Right hindlimb (tissue), 1 donor: ENCODE measurements around the gene TTC21A.
"Not testable (repeated sequence)": the region's sequence is repeated elsewhere in the genome, so short reads cannot be mapped to it uniquely, and the experiment has no call there.

ENCODE experiments used
- DNase-seq: peaks from one replicate; pipeline ENCODE4 v3.0.0-alpha.2; 2018

Gene TTC21A

GRCh38 chr3:39107388-39108199 is at the start of gene TTC21A, which contains the start of gene GORASP1:
Gene TTC21A, plus strand, starts transcription at chr3:39107680. Its CDS starts 158 bp downstream, at chr3:39107838.
Gene GORASP1, minus strand, starts transcription at chr3:39107627. Its CDS starts 86 bp downstream, at chr3:39107541.
- DNase-seq: peak; percentile 92

DNA sequence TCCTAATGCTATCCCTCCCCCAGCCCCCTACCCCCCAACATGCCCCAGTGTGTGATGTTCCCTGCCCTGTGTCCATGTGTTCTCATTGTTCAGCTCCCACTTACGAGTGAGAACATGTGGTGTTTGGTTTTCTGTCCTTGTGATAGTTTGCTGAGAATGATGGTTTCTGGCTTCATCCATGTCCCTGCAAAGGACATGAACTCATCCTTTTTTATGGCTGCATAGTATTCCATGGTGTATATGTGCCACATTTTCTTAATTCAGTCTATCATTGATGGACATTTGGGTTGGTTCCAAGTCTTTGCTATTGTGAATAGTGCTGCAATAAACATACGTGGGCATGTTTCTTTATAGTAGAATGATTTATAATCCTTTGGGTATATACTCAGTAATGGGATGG is 46.3 kb upstream of the TTC21A start:
- DNase-seq: not testable (repeated sequence)

DNA sequence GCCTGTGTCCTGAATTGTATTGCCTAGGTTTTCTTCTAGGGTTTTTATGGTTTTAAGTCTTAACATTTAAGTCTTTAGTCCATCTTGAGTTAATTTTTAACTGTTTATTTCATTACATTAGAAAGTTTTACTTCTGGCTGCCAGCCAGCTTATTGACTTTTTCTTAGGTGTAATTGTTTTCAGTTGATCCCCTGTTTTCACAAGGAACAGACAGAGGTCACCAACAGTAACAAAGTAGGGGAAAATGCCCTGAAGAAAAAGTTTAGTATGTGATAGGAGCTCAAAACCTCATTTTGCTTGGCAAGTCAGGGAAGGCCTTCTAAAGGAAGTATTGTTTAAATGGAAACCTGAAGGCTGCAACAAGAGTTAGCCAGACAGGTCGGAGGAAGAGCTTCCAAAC is 45.3 kb upstream of the TTC21A start:
- no peak for DNase-seq

DNA sequence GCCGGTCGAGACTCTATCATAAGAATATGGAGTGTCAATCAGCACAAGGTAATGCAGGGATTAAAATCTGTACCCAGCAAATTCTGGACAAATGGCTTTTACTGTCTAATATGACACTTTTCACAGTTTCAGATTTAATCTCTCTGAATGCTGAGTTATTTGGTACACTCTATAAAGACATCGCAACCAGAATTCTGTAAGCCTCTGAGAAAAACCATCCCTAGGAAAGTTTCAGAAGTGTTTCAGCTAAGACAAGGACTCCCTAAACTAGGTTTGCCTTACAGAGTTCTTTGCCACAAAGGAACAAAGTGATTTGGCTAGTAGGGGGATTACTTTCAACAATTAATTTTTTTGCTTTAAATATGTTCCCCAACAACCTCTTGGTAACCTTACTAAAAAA is 44.3 kb upstream of the TTC21A start:
- no peak for DNase-seq

DNA sequence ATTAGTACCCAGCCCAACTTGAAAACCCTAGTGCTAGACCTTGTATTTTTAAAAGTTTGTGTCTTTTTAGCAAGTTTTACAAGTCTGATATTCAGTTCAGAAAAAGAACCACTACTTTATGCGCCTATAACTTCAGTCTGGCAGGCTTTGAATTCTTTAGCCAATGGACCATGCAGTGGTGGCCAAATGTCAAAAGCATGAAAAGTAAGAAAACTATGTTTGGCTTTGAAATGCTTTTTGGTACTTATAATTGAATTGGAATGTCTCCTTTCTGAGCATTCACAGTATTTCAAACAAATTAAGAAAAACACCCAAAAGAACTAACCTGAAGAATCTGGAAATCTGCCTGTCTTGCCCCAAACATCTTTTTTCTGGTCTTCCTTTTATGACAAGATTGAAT is 42.8 kb upstream of the TTC21A start:
- DNase-seq: no peak

DNA sequence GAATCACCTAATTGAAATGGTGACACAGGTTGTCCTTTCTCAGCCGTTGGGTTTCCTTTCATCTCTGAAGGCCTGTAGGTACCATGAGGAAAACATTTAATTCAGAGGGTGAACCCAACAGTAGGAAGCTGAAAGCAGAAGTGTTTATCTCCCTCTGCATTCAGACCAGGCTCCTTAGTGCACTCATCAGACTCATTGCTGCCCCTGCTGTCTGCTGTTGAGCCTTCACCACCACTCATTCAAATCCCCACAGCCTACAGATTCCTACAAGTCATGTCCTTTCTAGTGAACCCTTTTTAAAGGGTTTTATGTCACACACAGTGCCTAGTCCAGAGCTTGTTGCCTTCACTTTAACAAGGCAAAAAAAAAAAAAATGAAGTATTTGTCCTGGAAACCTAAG is 42.3 kb upstream of the TTC21A start:
- DNase-seq: no peak

DNA sequence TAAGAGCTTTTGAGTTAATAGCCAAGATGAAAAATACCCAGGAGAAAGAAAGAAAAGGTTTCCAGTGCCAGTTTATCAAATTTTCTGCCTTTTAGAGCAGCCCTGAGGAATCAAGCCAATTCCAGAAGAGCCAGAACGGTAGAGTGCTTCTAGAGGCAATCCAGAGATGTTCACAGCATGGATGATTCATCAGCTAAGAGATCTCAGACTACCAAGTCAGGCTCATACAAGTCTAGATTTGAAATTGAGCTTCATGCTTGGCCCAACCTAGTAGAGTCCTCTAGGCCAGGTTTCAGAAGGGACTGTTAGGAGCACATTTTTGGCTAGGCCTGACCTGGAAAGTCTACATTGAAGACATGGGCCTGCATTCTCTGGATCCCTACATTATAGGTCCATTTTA is 40.2 kb upstream of the TTC21A start:
- no peak for DNase-seq

GRCh38 chr3:39068556-39068955 is 38.9 kb upstream of the TTC21A start:
- DNase-seq: no peak

DNA sequence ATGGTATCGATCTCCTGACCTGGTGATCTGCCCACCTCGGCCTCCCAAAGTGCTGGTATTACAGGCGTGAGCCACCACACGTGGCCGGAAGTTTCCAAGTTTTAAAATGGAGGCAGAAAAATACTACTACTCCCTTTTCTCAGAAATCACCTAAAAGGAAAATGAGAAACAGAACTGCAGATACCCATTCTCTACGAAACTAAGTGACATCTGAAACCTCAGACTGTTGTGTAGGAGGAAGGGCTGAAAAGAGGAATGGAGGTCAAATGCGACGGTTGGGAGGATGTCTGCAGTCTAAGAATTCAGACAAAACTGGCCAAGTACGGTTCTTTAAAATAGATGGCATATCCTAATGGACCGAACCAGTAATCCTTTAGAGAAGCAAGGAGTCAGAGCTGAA is 31.6 kb upstream of the TTC21A start:
- DNase-seq: no peak

DNA sequence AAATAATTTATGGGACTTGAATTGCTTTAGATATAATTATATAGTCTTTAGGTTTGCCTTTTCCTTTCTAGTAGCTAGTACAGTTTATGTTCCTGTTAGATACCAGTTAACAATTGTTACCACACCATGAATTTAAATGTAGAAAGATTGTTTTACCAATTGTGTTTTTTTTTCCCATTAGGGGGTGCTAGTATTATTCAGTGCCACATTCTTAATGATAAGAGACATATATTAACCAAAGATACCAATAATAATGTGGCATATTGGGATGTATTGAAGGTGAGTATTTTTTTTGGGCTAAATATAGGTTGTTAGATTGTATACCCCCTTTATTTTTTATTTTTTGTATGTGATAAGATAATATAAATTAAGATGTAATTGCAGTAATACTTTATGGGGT is 27.9 kb upstream of the TTC21A start:
- no peak for DNase-seq

- DNase-seq: no peak
These were observed 27.5 kb upstream of the TTC21A start for GRCh38 chr3:39080026-39080425.

- DNase-seq: no peak
These were observed 24.7 kb upstream of the TTC21A start for GRCh38 chr3:39082666-39083313.

GRCh38 chr3:39086144-39086543 is 21.3 kb upstream of the TTC21A start:
- no peak for DNase-seq

- no peak for DNase-seq
These were observed 19.0 kb upstream of the TTC21A start for GRCh38 chr3:39088456-39088855.

GRCh38 chr3:39088889-39089288 is 18.6 kb upstream of the TTC21A start:
- DNase-seq: no peak

- DNase-seq: no peak
These were observed 16.6 kb upstream of the TTC21A start for GRCh38 chr3:39090922-39091321.

GRCh38 chr3:39094851-39095677 is 12.4 kb upstream of the TTC21A start:
- no peak for DNase-seq

DNA sequence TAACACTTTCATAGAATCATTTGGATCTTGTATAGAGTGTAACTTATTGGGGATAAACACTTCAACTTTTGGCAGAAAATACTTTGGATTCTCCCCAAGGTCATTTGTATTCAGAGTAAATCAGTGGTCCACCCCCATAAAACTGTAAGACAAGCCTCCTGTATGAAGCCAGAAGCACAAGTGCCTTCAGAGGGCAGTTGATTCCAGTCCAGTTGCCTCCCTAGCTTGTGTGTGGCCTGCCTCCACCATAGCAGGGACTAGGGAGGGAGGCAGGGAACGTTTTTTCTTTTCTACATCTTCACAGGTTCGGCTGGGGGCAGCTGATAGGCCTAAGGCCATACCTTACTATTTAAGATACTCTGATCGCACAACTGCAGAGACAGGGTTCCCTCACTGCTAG is 11.7 kb upstream of the TTC21A start:
- no peak for DNase-seq

DNA sequence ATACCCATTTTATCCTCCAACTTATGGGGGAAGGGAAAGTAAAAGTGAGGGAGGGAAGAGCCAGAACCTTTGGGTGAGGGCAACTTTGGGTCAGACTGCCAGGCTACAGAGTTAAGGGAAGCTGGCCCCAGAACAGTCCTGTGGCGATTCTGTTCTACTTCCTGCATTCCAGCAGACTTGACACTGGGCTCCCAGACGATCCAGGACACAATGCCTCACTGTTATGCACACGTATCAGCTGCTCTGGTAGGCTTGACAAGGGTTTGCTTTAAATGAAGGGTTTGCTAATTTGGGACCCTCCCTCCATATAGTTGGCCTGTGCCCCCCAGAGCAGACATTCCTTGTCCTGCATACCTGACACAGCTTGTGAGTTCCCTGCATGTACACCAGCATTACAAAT is 10.7 kb upstream of the TTC21A start:
- no peak for DNase-seq

DNA sequence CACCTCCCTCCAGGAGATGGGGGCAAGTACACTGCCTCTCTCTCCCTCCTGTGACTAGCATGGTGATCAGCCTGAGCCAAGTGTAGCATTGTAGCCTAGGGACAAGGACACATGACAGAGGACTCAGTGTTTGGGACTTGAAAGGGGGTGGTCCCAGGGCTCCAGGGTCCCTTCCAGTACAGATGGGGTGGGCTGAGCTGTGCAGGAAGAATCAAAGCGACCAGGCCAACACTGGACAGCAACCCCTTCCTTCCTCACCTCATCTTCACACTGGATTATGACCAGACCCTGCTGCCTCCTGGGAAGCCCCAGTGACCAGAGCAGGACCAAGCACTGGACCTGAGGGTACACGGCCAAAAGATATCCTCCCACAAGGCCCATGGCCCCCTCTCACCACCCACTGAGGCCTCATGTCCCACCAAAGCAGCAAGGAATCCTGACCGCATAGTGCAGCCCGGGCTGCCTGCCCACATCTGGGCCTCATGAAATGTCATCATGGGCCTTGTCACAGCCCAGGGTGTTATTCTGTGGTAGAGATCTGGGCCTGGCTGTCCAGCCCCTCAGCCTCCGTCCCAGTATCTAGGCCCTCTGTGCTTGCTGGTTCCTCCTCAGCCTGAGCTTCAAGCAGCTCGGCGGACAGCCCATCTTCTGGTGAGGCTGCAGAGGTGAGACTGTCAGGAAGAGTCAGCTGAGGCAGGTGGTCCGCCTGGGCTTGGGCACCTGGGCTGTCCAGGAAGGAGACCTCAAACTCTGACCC is 9.6 kb upstream of the TTC21A start:
- DNase-seq: no peak

GRCh38 chr3:39098473-39099000 is 8.9 kb upstream of the TTC21A start:
- no peak for DNase-seq

- no peak for DNase-seq
These were observed 8.2 kb upstream of the TTC21A start for GRCh38 chr3:39099242-39099641.
